Coronary artery (tissue), 2 donors: ENCODE results near the gene SLC4A2.

Experiments
- DNase-seq: peaks from one replicate; pipeline ENCODE4 v3.0.0-alpha.2; 2017; ENCODE audit warnings: low spot score
- H3K27ac ChIP-seq, 2 donors: fragments of 200-600 bp; sonication (generic); one replicate each; pipeline ENCODE4 v1.5.1; 2016 to 2019
- H3K4me3 ChIP-seq: fragments of 200-600 bp; sonication (generic); 2 replicates; pipeline ENCODE4 v1.5.1; 2016; ENCODE audit warnings: mild to moderate bottlenecking, moderate library complexity
- CTCF ChIP-seq: fragments of 200-600 bp; sonication (generic); IDR thresholded peaks from one replicate; pipeline ENCODE4 v1.5.1; 2019; ENCODE audit warnings: antibody characterized with exemption

Gene SLC4A2

GRCh38 chr7:151091988-151092387, 32.6 kb downstream of the SLC4A2 start:
- Histone ChIP-seq H3K4me3 (no peak overlapping the region), H3K27ac (no peak overlapping the region)
- no peak for TF ChIP-seq CTCF
- DNase-seq = no peak

- no peak overlapping the region for H3K27ac ChIP-seq
- no peak for DNase-seq
- H3K4me3 ChIP-seq = no peak overlapping the region
- no peak for TF ChIP-seq CTCF
These were observed 34.4 kb downstream of the SLC4A2 start for GRCh38 chr7:151093748-151094147.

GRCh38 chr7:151094675-151095074, 35.3 kb downstream of the SLC4A2 start:
- no peak overlapping the region for H3K27ac ChIP-seq
- H3K4me3 ChIP-seq = no peak overlapping the region
- TF ChIP-seq CTCF = no peak
- DNase-seq = no peak

- Histone ChIP-seq H3K27ac (no peak overlapping the region), H3K4me3 (no peak overlapping the region)
- no peak for DNase-seq
- no peak for TF ChIP-seq CTCF
These were observed 35.9 kb downstream of the SLC4A2 start for GRCh38 chr7:151095123-151095797.

GRCh38 chr7:151095828-151096475, 36.6 kb downstream of the SLC4A2 start:
- no peak overlapping the region for H3K27ac ChIP-seq
- no peak for DNase-seq
- TF ChIP-seq CTCF = no peak
- no peak overlapping the region for H3K4me3 ChIP-seq

GRCh38 chr7:151099486-151100211, 40.3 kb downstream of the SLC4A2 start:
- no peak overlapping the region for H3K27ac ChIP-seq
- no peak for DNase-seq
- no peak overlapping the region for H3K4me3 ChIP-seq
- TF ChIP-seq CTCF = no peak
